GM18498 (cell line): ENCODE results near the gene ABCC2.
"Not testable (repeated sequence)": the region's sequence is repeated elsewhere in the genome, so short reads cannot be mapped to it uniquely, and the experiment has no call there.

ENCODE experiments used
- ATAC-seq: cut with Tn5 transposase; IDR thresholded peaks from one replicate; pipeline ENCODE4 v1.9.1; 2021; ENCODE audit warnings: mild to moderate bottlenecking, moderate library complexity; ENCODE audit not compliant: unreplicated experiment

Gene ABCC2

GRCh38 chr10:99851825-99852224 is 69.4 kb downstream of the ABCC2 start:
- no peak for ATAC-seq

GRCh38 chr10:99852481-99853213 is 70.2 kb downstream of the ABCC2 start:
- ATAC-seq = no peak

DNA sequence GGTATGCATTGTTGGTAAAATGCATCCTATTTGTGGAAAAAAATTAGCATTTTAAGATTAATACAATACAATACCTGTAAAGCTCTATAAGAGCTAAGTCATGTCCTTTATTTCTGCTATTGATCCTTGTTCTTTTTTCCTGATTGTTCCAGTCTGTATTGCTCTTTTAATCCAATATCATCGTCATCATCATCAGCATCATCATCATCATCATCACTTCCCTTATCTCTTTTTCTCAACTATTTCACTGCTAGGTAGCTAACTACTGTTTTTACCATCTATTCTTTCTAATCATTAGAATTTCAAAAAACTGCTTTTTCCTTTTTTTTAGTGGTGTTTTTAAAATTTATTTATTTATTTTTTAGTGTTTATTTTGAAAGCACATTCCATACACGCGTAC is 71.2 kb downstream of the ABCC2 start:
- ATAC-seq = no peak

- ATAC-seq = no peak
Measured at GRCh38 chr10:99854860-99855259, 72.4 kb downstream of the ABCC2 start.

DNA sequence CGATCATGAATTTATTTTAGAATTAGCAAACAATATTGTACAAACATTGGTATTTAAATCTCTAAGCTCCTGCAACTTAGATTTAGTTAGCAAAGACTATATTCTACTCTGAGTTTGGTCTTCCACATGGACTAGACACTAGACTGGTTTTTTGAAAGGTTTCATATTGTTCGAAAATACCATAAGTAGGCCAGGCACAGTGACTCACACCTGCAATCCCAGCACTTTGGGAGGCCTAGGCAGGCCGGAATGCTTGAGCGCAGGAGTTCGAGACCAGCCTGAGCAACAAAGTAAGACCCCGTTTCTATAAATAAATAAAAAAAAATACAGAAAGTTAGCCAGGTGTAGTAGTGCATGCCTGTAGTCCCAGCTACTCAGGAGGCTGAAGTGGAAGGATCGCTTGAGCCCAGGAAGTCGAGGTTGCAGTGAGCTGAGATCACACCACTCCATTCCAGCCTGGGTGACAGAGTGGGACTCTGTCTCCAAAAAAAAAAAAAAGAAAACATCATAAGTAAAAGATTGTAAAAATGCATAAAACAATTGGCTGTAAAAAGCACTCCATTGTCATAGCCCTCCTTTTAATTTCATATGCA is 73.1 kb downstream of the ABCC2 start:
- no peak for ATAC-seq

GRCh38 chr10:99858849-99859248 is 76.4 kb downstream of the ABCC2 start:
- ATAC-seq = no peak

GRCh38 chr10:99859585-99859984 is 77.1 kb downstream of the ABCC2 start:
- ATAC-seq = no peak

DNA sequence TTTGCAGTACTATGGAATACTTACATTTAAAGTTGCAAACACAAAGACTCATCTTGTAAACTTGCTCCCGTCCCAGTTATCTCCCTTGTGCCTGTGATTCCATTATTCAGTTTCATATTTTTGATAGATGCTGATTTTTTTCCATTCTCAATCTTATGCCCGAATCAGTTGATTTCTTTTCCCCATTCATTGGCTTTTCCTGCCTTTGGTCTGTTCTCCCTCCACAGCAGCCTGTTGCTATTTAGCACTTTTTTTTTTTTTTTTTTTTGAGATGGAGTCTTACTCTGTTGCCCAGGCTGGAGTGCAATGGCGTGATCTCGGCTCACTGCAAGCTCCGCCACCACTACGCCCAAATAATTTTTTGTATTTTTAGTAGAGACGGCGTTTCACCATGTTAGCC is 78.0 kb downstream of the ABCC2 start:
- ATAC-seq = no peak

DNA sequence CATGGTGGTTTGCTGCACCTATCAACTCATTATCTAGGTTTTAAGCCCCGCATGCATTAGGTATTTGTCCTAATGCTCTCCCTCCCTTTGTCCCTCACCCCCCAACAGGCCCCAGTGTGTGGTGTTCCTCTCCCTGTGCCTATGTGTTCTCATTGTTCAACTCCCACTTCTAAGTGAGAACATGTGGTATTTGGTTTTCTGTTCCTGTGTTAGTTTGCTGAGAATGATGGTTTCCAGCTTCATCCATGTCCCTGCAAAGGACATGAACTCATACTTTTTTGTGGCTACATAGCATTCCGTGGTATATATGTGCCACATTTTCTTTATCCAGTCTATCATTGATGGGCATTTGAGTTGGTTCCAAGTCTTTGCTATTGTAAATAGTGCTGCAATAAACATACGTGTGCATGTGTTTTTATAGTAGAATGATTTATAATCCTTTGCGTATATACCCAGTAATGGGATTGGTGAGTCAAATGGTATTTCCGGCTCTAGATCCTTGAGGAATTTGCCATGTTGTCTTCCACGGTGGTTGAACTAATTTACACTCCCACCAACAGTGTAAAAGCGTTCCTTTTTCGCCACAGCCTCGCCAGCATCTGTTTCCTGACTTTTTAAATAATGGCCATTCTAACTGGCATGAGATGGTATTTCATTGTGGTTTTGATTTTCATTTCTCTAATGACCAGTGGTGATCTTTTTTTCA is 81.2 kb downstream of the ABCC2 start:
- not testable (repeated sequence) for ATAC-seq

DNA sequence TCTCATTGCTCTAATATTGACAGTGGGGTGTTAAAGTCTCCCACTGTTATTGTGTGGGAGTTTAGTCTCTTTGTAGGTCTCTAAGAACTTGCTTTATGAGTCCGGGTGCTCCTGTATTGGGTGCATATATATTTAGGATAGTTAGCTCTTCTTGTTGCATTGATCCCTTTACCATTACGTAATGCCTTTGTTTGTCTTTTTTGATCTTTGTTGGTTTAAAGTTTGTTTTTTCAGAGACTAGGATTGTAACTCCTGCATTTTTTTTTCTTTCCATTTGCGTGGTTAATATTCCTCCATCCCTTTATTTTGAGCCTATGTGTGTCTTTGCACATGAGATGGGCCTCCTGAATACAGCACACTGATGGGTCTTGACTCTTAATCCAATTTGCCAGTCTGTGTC is 84.8 kb downstream of the ABCC2 start:
- ATAC-seq = not testable (repeated sequence)

DNA sequence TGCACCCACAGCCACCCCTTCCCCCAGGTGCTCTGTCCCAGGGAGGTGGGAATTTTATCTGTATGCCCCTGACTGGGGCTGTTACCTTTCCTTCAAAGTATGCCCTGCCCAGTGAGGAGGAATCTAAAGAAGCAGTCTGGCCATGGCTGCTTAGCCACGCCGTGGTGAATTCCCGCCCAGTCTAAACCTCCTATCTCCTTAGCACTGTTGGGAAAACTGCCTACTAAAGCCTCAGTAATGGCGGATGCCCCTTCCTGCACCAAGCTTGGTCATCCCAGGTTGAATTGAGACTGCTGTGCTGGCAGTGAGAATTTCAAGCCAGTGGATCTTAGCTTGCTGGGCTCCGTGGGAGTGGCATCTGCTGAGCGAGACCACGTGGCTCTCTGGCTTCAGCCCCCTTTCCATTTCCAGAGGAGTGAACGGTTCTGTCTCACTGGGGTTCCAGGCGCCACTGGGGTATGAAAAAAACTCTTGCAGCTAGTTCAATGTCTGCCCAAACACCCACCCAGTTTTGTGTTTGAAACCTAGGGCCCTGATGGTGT is 87.2 kb downstream of the ABCC2 start:
- no peak for ATAC-seq

GRCh38 chr10:99870123-99870730 is 87.8 kb downstream of the ABCC2 start:
- no peak for ATAC-seq

GRCh38 chr10:99872367-99873162 is 90.1 kb downstream of the ABCC2 start:
- ATAC-seq = no peak

DNA sequence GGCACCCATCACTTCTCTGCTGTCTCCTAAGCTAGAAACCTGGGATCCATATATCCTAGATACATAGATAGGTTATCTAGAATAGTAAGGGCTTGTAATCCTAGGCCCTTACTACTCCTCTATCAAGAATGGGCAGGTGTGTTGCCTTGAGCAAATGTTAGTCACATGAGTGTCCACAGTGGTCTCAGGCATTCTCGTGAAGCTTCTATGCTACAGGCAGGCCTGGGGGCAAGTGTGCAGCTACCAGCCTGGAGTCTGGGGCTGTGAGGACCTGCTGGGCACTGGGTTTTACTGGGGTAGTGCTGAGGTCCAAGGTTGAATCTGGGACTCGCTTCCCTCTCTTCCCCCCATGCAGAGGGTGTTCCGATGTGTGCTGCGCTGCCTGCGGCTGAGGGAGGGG is 91.4 kb downstream of the ABCC2 start:
- ATAC-seq = no peak

GRCh38 chr10:99874341-99875085 is 92.1 kb downstream of the ABCC2 start:
- no peak for ATAC-seq

- no peak for ATAC-seq
Measured at GRCh38 chr10:99875473-99875872, 93.0 kb downstream of the ABCC2 start.

GRCh38 chr10:99880080-99880835 is 97.8 kb downstream of the ABCC2 start:
- no peak for ATAC-seq

DNA sequence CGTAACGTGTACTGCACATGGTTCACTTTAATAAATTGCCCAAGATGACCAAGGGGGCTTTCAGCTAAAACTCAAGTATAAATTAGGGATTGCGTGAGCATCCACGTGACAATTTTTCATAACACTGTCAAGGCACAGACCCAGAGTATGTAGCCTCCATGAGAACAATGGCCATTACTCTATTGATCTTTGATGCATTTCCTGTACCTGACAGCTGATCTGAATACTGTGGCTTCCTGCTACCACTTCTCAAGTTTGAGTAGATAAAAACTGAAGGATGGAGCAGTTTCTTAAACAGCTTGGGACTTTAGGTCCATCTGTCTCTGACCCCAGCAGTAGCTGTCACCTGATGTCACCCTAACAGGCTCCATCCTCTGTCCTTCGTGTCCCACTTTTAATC is 98.9 kb downstream of the ABCC2 start:
- no peak for ATAC-seq

DNA sequence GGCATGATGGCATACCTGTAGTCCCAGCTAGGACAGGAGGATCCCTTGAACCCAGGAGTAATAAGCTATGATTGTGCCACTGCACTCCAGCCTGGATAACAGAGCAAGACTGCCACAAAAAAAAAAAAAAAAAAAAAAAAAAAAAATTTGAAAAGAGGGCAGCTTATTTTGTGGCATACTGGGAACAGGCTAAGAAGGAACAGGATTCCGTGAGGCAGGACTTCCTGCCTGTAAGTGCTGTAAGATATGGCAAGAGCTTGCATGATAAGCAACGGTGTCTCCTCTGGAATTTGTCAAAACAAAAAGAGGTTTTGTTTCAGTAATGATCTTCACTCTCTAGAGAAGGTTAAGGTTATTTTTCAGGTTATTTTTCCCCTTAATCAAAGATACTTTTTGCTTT is 101.1 kb downstream of the ABCC2 start:
- ATAC-seq = no peak
